Fibroblast of villous mesenchyme (primary cell): ENCODE results near the gene NEGR1. TPM values are rescaled to one million over a fixed set of nuclear protein-coding genes. Genes with fewer than 3 reads are reported as not detected.

Source experiments
- DNase-seq: peaks from one replicate; pipeline ENCODE4 v3.0.0-alpha.2; 2010; ENCODE audit warnings: low read depth
- H3K4me3 ChIP-seq: 2 replicates; pipeline ENCODE4 v1.5.1; 2011; ENCODE audit warnings: low read depth, mild to moderate bottlenecking, low read length
- total RNA-seq: library from RNA; depleted of rRNA; stranded (reverse); fragments of >200 nt; gene quantifications from 2 replicates; pipeline ENCODE4 v1.2.3, GENCODE V29; 2012
- TF ChIP-seq, protein P1 (sequence below): IDR thresholded peaks from 2 replicates; pipeline ENCODE4 v1.5.1; 2012; ENCODE audit warnings: low read depth, mild to moderate bottlenecking, low read length; ENCODE audit not compliant: insufficient read depth

Gene NEGR1
- total RNA-seq, 1 donor: 13.8 TPM

DNA sequence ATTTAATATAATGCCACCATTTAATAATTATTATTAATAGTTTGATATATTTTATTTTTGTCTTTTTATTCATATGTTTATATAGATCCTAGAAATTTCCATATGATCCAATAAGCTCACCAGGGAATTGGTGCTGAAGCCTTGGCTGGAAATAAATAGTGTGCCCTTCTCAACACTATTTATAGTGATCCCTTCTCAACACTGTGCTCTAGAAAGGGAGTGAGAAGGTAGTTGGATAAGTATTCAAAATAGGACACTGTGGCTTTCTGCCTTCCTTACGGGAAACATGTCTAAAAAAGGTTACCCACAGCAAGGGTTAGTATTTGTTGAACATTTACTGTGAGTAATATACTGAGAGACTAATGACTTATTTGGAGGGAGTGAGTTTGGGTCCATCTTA, 496.1 kb downstream of the NEGR1 start:
- DNase-seq: no peak
- no peak overlapping the region for H3K4me3 ChIP-seq
- TF ChIP-seq, protein P1, sequence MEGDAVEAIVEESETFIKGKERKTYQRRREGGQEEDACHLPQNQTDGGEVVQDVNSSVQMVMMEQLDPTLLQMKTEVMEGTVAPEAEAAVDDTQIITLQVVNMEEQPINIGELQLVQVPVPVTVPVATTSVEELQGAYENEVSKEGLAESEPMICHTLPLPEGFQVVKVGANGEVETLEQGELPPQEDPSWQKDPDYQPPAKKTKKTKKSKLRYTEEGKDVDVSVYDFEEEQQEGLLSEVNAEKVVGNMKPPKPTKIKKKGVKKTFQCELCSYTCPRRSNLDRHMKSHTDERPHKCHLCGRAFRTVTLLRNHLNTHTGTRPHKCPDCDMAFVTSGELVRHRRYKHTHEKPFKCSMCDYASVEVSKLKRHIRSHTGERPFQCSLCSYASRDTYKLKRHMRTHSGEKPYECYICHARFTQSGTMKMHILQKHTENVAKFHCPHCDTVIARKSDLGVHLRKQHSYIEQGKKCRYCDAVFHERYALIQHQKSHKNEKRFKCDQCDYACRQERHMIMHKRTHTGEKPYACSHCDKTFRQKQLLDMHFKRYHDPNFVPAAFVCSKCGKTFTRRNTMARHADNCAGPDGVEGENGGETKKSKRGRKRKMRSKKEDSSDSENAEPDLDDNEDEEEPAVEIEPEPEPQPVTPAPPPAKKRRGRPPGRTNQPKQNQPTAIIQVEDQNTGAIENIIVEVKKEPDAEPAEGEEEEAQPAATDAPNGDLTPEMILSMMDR: no peak

DNA sequence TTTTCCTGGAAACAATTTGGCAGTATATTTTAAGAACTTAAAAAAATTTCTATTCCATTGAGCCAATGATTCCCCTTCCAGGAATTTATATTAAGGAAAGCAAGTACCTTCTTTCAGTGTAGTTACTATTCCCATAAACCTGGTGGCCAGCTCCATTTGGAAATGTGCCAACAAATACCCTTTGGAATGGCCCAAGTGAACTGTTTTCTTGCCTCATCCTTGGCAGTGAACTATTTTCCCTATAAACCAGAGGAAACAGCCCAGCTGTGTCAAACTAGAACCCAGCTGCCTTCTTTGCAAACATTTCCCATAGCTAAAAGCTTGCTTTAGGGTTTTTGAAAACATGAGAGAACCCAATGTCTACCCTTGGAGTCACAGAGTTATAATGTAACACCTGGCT, 496.9 kb downstream of the NEGR1 start:
- DNase-seq: no peak
- H3K4me3 ChIP-seq: no peak overlapping the region
- TF ChIP-seq, protein P1: no peak

DNA sequence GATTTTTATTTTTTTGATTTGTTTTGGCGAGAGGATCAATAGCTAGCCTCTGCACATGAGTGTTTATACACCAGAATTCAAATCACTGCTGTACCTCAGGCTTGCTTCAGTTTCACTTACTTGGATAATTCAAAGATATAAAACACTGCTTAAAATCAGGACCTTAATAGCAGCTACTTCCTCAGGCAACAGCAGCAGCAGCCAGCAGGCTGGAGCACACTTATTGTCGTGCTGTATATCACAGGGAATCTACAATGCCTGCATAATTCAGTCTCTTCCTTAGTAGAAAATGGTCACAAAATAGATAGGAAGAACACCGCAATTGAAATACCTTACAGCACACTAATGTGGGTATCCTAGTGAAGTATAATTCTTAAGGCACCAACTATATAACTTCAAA, 497.3 kb downstream of the NEGR1 start:
- TF ChIP-seq, protein P1: no peak
- H3K4me3 ChIP-seq: no peak overlapping the region
- DNase-seq: no peak

DNA sequence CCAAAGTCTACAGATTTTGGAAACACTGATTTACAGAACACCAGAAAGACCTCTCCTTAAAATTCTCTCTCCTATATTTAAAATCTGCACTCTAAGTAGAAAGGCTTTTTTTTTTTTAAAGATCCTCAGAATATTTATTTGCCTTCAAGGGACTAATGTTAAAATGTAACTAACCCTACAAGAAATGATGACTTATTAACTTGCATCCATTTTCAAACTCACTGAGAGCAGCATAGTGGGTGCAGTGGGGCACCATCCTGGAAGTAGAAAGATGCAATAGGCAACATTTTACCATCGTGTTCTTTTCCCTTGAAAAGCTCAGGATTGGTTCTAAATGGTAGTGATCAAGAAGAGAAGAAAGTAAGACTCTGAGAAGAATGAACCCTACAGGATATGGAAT, 498.1 kb downstream of the NEGR1 start:
- H3K4me3 ChIP-seq: no peak overlapping the region
- DNase-seq: no peak
- TF ChIP-seq, protein P1: no peak

DNA sequence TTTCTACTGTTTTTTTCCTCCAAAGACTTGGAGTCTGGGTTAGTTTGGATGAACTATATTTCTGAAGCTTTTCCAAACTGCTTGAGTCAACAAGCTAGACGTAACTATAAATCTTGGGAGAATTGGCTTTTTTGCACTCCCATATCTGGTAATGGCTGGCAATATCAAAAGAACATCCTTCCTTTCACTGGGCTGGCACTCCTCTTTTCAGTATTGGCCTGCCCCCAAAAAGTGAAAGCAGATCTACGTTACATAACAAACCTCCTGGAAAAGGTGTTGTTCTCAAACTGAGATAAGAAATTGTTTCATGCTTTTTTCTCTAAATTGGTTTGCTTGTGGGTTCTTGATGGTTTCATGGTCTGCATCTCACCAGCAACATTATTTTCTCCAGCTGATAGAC, 499.3 kb downstream of the NEGR1 start:
- H3K4me3 ChIP-seq: no peak overlapping the region
- no peak for DNase-seq
- TF ChIP-seq, protein P1: no peak

DNA sequence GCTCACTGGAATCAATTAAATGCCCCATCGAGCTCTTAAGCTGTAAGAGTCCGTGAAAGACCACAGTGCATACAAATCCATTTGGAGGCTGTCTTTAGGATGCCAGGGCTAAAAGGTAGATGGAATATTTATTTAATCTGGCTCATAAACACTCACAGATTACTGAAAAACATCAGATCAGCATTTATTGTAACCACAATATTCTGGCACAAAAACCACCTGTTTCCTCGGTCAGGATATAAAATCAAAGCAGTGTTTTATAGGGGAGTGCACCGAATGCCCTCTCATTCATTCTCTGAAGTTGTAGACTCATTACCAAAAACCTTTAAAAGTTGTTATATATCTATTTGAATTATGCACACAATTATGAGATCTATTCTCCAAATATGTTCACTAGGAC, 500.9 kb downstream of the NEGR1 start:
- no peak for DNase-seq
- TF ChIP-seq, protein P1: no peak
- no peak overlapping the region for H3K4me3 ChIP-seq

DNA sequence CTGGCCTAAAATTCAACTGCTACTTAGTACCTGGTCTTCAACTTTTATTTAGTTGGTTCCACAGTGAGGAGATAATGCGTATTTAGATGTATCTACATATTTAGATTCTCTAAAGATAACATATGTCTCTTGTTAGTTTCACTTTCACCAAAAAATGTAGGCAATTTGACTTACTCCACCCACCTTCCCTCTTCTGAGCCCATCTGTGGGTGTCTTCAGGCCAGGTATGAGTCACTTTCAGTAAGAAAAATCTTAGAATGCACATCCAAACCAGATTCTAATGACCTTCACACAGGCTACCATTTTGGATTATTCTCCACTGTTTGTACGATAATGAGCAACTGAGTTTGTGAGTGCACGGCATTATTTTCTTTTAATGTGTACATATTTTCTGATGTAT, 501.7 kb downstream of the NEGR1 start:
- TF ChIP-seq, protein P1: no peak
- H3K4me3 ChIP-seq: no peak overlapping the region

More for the DNA sequence above, 501.7 kb downstream of the NEGR1 start:
- DNase-seq: no peak
